NOMO-1 (cell line): ENCODE results near the gene MED9.

Experiments
- DNase-seq, 2 experiments: peaks; one replicate each; lab custom pipeline; 2025; ENCODE audit not compliant: unreplicated experiment in 2 of 2; lab: John Stamatoyannopoulos, UW

MED9 gene

GRCh38 chr17:17533901-17534441, 57.2 kb downstream of the MED9 start:
- DNase-seq = no peak

- DNase-seq = no peak
Measured at GRCh38 chr17:17535957-17536356, 59.2 kb downstream of the MED9 start.

- no peak for DNase-seq
Measured at GRCh38 chr17:17536702-17537101, 59.9 kb downstream of the MED9 start.

GRCh38 chr17:17537311-17538099, 60.7 kb downstream of the MED9 start:
- no peak for DNase-seq

- DNase-seq = peak in 1 of 2 experiments; percentile 28
Measured at GRCh38 chr17:17538417-17539391, 61.9 kb downstream of the MED9 start.

GRCh38 chr17:17539591-17539990, 62.8 kb downstream of the MED9 start:
- no peak for DNase-seq

- no peak for DNase-seq
Measured at GRCh38 chr17:17540278-17540906, 63.6 kb downstream of the MED9 start.

GRCh38 chr17:17540935-17541639, 64.3 kb downstream of the MED9 start:
- no peak for DNase-seq

- DNase-seq = no peak
Measured at GRCh38 chr17:17541640-17542001, 64.8 kb downstream of the MED9 start.
